BE2C (cell line): ENCODE results near the gene LTA4H.

Source experiments
- DNase-seq: peaks from one replicate; pipeline ENCODE4 v3.0.0-alpha.2; 2020
- H3K27me3 ChIP-seq: fragments of 250-450 bp; sonication (Bioruptor Pico); 2 replicates; pipeline ENCODE4 v1.5.1; 2020; ENCODE audit warnings: mild to moderate bottlenecking
- H3K36me3 ChIP-seq: fragments of 250-450 bp; sonication (Bioruptor Pico); 2 replicates; pipeline ENCODE4 v1.5.1; 2020; ENCODE audit warnings: mild to moderate bottlenecking
- H3K4me1 ChIP-seq: fragments of 250-450 bp; sonication (Bioruptor Pico); 2 replicates; pipeline ENCODE4 v1.5.1; 2020
- H3K4me3 ChIP-seq: 2 replicates; pipeline ENCODE4 v1.5.1; 2011; ENCODE audit warnings: low read depth, low read length
- H3K9me3 ChIP-seq: fragments of 250-450 bp; sonication (Bioruptor Pico); 2 replicates; pipeline ENCODE4 v1.5.1; 2020
- TF ChIP-seq, protein P1 (sequence below): IDR thresholded peaks from 2 replicates; pipeline ENCODE4 v1.5.1; 2012; ENCODE audit warnings: mild to moderate bottlenecking, low read depth, low read length

LTA4H gene

GRCh38 chr12:95993907-95994306 is 41.5 kb downstream of the LTA4H start:
- Histone ChIP-seq H3K4me3 (no peak overlapping the region), H3K27me3 (peaks cover 8% of the 10 kb centered on the region), H3K36me3 (no peaks in the 10 kb centered on the region), H3K4me1 (no peaks in the 10 kb centered on the region), H3K9me3 (no peaks in the 10 kb centered on the region)
- TF ChIP-seq, protein P1, sequence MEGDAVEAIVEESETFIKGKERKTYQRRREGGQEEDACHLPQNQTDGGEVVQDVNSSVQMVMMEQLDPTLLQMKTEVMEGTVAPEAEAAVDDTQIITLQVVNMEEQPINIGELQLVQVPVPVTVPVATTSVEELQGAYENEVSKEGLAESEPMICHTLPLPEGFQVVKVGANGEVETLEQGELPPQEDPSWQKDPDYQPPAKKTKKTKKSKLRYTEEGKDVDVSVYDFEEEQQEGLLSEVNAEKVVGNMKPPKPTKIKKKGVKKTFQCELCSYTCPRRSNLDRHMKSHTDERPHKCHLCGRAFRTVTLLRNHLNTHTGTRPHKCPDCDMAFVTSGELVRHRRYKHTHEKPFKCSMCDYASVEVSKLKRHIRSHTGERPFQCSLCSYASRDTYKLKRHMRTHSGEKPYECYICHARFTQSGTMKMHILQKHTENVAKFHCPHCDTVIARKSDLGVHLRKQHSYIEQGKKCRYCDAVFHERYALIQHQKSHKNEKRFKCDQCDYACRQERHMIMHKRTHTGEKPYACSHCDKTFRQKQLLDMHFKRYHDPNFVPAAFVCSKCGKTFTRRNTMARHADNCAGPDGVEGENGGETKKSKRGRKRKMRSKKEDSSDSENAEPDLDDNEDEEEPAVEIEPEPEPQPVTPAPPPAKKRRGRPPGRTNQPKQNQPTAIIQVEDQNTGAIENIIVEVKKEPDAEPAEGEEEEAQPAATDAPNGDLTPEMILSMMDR = no peak
- DNase-seq = no peak

DNA sequence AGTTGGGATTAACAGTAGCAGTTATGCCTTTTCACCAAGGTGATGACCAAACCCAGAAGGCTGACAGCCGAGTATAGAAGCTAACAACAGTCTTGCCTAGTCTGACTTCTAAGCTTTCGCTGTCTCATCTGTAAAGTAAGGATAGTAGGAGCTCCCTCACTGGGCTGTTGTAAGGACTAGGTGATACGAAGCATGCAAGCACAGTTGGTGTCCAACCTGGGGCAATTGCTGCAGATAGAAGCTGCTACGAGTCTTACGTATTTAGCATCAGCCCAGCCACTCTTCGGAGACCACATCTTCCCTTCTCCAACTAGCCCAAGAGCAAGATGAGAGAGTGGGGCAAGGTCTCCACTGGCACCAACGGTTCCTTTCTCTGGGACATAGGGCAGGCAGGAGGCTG is 45.3 kb downstream of the LTA4H start:
- H3K4me3 ChIP-seq = no peak overlapping the region
- no peak for DNase-seq
- no peaks in the 10 kb centered on the region for H3K4me1 ChIP-seq
- peaks cover 8% of the 10 kb centered on the region for H3K27me3 ChIP-seq
- no peaks in the 10 kb centered on the region for H3K36me3 ChIP-seq
- H3K9me3 ChIP-seq = no peaks in the 10 kb centered on the region
- TF ChIP-seq, protein P1 = no peak

DNA sequence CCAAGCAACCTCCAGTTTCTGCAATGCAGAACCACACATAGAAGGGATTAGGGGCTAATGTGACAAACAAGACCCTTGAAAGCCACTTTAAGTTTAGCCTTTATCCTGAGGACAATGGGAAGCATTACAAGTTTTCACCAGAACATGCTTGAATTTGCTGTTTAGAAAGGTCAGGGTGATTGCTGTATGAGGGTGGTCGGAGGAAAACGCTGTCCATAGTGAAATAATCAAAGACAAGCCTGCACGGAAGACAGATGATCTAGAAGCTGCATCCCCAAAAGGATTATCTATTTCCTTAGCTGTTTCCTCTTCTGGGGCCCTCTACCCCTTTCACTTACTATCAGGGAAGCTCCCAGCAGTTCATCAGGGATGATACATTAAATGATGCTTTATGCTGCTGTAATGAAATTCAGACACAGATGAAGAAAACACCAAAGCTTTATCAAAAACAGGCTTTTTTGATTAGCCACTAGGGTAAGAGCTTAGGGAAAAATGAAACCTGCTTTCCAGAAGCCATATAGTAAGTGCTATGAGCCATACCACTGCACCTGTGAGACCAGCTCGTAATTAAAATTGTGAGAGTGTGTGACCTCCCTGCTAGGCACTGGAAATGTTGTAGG is 45.8 kb downstream of the LTA4H start:
- Histone ChIP-seq H3K27me3 (peaks cover 8% of the 10 kb centered on the region), H3K4me3 (no peak overlapping the region), H3K9me3 (no peaks in the 10 kb centered on the region), H3K4me1 (no peaks in the 10 kb centered on the region), H3K36me3 (no peaks in the 10 kb centered on the region)
- no peak for DNase-seq
- TF ChIP-seq, protein P1 = no peak

DNA sequence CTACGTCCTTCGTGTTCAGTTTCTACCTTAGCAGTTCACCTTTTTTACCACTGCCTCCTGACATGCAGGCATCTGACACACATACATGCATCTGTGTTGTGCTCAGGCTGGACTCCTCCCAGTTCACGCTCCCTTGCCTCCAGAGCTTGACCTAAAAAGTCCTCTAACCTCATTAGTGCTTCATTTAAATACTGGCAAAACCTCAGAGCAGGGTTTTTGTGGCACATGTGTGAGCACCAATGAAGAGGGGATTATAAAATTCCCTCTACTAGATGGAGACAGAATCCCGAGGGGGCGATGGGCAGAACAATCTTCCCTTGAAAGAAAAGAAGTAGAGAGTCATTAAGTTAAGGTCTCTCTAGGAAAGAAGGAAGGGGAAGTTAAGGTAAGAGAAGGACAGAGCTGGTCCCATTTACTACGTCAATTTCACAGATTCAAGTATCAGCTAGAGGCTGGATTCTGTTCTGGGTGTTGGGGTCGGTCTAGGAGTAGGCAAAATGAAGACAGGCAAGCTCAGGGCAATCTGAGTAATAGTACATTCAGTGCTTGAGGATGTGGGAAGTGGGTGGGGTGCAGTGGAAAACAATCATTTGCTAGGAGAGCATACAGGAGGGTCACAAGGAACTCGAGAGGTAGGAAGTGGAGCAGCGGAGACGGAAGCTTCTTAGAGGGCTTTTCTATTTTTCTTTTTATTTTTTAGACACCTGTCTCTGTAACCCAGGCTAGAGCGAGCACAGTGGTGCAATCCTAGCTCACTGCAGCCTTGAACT is 46.7 kb downstream of the LTA4H start:
- Histone ChIP-seq H3K4me3 (no peak overlapping the region), H3K27me3 (peaks cover 8% of the 10 kb centered on the region), H3K4me1 (no peaks in the 10 kb centered on the region), H3K36me3 (no peaks in the 10 kb centered on the region), H3K9me3 (no peaks in the 10 kb centered on the region)
- no peak for DNase-seq
- TF ChIP-seq, protein P1 = no peak

- no peak for DNase-seq
Observed at GRCh38 chr12:95986635-95987570, 48.5 kb downstream of the LTA4H start.

More at GRCh38 chr12:95986635-95987570, 48.5 kb downstream of the LTA4H start:
- Histone ChIP-seq H3K36me3 (no peaks in the 10 kb centered on the region), H3K4me1 (no peaks in the 10 kb centered on the region), H3K27me3 (peaks cover 4% of the 10 kb centered on the region), H3K4me3 (no peak overlapping the region), H3K9me3 (no peaks in the 10 kb centered on the region)
- TF ChIP-seq, protein P1 = no peak
